NCI-H187 treated with DMSO at 0.1 percent for 48 hours (cell line): Measurements from ENCODE around the gene FES.
"Not testable (repeated sequence)": the region's sequence is repeated elsewhere in the genome, so short reads cannot be mapped to it uniquely, and the experiment has no call there.

Source experiments
- DNase-seq: peaks from one replicate; lab custom pipeline; 2025; lab: John Stamatoyannopoulos, UW

Gene FES

DNA sequence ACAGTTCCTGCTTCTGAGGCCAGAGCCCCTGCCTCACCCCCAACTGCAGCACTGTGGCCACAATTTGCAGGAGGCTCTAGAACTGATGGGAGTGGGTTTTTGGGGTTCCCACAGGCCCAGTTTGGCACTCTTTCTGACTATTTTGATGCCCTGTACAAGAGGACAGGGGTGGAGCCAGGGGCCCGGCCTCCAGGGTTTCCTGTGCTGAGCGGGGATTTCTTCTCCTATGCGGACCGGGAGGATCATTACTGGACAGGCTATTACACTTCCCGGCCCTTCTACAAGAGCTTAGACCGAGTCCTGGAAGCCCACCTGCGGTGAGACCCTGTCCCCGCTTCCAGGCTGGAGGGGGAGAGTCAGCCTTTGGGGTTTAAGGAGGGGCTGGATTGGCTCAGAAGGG lies 25.7 kb downstream of the FES start:
- DNase-seq, result no peak

DNA sequence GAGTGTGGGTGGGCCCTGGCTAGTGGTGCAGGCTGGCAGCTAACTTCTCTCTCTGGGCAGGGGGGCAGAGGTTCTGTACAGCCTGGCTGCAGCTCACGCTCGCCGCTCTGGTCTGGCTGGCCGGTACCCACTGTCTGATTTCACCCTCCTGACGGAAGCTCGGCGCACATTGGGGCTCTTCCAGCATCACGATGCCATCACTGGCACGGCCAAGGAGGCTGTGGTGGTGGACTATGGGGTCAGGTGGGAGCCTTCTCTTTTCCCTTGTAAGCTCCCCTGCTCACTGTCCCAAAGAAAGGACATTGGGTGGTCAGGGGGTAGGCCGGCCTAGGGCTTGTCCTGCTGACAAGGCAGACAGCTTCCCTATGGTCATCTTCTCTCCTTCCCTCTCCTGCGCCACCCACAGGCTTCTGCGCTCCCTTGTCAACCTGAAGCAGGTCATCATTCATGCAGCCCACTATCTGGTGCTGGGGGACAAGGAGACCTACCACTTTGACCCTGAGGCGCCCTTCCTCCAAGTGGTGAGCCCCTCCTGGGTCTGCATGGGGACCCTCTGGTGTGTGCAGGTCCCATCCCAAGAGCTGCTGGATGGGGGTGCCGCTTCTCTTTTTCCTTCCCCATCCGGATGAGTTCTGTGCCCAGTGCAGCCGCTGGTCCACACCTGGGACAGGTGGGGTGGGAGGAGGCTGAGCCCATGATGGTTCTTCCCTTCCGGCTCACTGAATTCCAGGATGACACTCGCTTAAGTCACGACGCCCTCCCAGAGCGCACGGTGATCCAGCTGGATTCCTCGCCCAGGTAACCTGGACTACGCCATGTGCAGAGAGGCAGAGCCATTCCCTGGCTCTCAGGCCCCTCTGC lies 26.4 kb downstream of the FES start:
- DNase-seq, result no peak

DNA sequence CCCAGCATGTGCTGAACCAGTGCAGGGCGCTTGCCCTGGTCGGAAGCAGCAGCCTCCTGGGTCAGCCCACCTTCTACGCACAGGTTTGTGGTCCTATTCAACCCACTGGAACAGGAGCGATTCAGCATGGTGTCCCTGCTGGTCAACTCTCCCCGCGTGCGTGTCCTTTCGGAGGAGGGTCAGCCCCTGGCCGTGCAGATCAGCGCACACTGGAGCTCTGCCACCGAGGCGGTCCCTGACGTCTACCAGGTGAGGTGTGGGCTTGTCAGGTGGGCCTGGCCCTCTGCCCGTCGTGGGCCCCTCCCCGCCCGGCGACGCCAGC lies 27.0 kb downstream of the FES start:
- DNase-seq, result no peak

GRCh38 chr15:90911906-90912769 lies 27.8 kb downstream of the FES start:
- no peak for DNase-seq

DNA sequence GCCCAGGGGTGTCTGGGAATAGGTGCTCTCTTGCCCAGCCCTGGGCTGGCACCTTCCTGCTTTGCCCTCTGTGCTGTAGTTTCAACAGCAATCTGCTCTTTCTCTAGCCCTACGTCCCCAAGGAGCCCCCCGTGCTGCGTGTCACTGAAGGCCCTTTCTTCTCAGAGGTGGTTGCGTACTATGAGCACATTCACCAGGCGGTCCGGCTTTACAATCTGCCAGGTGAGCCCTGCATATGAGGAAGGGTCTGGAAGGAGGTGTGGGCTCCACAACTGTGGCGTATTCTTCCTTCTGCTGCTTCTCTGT lies 28.4 kb downstream of the FES start:
- no peak for DNase-seq

- DNase-seq, result no peak
Observed at GRCh38 chr15:90913398-90913944, 29.2 kb downstream of the FES start.

DNA sequence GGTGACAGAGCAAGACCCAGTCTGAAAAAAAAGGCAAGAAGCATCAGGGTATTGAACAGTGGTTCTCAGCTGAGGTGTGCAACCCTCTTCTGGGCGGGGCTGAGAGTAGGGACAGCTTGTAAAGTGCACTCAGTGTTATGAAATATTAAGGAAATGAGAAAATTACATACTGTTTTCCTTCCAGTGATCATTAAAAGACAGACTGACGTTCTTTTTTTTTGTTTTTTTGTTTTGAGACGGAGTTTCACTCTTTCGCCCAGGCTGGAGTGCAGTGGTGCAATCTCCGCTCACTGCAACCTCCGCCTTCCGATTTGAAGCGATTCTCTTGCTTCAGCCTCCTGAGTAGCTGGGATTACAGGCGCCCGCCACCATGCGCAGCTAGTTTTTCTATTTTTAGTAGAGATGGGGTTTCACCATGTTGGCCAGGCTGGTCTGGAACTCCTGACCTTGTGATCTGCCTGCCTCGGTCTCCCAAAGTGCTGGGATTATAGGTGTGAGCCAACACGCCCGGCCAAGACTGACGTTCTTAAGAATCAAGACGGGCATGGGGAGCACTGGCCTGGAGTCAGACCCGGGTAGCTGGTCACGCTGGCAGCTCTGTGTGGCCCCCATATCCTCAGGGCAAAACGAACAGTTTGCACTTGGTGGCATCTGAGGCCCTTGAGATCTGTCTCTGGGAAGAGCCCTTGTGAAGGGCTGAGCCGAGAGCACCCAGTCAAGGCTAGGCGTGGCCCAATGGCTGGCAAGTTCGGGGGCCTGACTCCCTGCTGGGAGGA lies 30.2 kb downstream of the FES start:
- DNase-seq, result no peak

- DNase-seq, result no peak
Observed at GRCh38 chr15:90915216-90915807, 31.0 kb downstream of the FES start.

DNA sequence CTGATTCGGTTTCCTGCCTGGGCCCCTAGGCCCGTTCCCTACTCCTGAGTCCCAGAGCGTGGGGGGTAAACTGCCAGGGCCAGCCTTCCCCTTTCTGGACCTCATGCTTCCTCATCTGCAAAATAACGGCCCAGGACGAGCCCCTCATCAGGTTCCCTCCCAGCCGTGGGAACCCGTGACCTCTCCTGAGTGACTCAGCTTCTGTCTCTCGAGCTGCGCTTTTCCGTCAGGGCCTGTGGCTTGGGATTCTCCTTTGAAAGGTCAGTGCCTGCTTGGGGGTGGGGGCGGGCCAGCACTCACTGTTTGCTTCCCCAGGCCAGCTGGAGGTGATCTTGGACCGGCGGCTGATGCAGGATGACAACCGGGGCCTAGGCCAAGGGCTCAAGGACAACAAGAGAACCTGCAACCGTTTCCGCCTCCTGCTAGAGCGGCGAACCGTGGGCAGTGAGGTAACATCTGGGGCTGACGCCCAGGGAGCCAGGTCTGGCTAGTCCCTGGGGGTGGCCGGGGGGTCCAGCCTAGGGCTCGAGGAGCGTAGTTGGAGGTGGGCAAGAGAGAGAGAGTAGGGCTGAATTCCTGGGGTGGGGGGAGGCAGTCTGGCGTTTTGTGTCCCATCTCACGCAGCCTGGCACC lies 31.6 kb downstream of the FES start:
- DNase-seq, result no peak

DNA sequence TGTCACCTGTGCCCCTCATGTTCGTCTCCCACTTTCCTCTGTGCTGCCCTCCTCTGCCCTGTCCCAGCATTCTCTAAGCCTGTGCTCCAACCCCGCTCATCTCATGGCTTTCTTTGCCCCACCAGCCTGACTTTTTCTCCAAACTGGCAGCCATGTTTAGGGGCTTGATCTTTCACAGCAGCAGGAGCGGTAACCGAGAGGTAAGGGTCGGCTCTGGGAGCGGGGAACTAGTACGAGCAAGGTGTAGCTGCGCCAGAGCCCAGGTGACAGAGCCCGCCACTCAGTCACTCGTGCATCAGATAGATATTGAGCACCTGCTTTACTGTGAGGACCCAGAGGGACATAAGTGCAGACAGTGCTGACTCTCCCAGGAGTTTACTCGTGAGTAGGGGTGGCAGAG lies 32.2 kb downstream of the FES start:
- DNase-seq, result no peak

- DNase-seq, result no peak
Observed at GRCh38 chr15:90917569-90917968, 33.3 kb downstream of the FES start.

GRCh38 chr15:90918034-90918788 lies 33.9 kb downstream of the FES start:
- DNase-seq, result no peak

DNA sequence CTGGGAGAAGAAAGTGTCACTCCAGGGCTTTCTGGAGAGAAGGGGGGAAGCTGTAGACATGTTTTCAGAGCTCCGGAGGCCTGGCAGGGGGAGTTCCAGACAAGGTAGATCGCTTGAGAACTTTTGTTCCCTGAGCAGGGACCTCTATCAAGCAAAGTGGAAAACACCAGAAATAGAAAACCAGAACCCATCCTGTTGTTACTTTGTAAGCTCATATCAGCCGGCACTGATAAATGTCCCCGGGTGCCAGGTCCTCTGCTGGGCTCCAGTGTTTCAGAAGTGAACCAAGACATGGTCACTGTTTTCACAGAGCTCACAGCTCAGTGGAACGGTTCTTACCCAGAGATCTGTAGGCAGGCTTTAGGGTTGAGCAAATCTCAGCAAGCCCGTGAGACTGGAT lies 34.5 kb downstream of the FES start:
- no peak for DNase-seq

DNA sequence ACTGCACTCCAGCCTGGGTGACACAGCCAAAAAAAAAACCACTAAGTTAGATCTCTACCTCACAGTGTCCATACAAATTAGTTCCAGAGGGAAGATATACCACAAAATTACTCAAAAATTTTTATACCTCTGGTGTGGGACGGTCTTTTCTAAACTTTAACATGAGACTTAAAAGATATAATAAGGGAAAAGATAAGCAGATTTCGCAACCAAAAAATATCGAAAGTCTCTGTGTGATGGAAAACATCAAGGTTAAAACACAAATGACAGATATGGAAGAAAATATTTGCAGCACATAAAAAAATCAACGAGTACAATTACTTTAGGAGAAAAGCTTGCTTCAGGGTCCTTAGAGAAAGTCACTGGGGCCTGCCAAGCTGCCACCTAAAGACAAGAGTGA lies 37.6 kb downstream of the FES start:
- no peak for DNase-seq

DNA sequence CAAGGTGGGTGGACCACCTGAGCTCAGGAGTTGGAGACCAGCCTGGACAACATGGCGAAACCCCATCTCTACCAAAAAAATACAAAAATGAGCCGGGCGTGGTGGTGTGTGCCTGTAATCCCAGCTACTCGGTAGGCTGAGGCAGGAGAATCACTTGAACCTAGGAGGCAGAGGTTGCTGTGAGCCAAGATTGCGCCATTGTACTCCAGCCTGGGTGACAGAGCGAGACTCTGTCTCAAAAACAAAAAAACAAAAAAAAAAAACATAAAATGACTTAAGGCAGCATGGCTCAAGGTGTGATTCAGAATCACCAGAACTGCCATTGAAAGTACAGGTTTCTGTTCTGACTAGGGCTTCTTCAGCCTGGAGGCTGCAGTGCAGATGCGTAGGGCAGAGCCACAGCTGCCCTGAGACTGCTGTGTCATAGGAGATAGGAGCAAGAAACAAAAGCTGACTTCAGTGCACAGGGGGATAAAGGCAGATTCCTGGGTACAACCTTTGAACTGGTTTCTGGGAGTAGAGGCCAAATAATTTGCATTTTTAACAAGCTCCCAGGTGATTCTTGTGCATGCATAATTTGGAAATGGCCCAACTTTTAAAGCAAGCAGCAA lies 38.5 kb downstream of the FES start:
- not testable (repeated sequence) for DNase-seq

DNA sequence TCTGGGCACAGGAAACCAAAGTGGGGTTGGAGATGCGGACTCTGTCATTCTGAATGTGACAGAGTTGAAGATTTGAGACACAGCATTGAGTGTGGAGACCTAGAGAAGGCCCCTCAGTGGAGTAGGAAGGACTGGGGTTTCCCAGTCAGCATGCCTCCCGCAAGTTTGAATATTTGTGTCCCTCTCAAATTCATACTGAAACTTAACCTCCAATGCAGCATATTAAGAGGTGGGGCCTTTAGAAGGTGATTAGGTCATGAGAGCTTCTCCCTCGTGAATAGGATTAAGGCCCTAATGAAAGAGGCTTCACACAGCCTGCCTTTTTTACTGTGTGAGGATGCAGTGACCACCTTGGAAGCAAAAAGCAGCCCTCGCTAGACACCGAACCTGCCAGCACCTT lies 40.1 kb downstream of the FES start:
- DNase-seq, result no peak

DNA sequence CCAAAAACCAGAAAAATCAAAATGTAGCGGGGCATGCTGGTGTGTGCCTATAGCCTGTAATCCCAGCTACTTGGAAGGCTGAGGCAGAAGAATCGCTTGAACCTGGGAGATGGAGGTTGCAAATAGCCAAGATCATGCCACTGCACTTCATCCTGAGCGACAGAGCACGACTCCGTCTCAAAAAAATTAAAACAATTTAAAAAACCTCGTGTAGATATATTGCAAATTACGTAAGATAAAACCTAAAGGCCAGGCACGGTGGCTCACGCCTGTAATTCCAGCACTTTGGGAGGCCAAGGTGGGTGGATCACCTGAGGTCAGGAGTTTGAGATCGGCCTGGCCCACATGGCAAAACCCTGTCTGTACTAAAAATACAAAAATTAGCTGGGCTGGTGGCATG lies 42.5 kb downstream of the FES start:
- not testable (repeated sequence) for DNase-seq

GRCh38 chr15:90928106-90928505 lies 43.8 kb downstream of the FES start:
- DNase-seq, result not testable (repeated sequence)

DNA sequence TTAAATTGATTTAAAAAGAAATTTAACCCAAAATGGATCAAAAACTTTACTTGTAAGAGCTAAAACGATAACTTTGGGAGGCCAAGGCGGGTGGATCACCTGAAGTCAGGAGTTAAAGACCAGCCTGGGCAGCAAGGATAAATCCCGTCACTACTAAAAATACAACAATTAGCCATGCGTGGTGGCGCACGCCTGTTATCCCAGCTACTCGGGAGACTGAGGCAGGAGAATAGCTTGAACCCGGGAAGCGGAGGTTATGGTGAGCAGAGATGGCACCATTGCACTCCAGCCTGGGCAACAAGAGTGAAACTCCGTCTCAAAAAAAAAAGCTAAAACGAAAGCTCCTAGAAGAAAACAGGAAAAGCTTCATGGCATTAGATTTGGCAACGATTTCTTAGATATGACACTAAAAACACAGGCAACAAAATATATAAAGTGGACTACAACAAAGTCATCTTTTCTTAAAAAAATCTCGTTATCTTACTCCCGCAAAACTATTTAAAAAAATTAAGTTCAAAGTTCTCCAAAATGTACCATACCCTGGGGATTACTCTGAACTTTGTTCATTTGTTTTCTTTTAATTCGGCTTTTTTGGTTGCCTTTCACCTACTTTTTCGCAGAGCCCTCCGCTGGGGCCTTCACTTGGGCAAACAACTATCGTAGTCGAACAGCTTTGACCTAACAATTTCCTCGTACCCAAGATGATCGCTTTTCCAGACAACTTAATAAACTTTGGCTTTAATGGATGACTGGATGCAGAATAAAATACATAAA lies 45.1 kb downstream of the FES start:
- DNase-seq, result no peak
